Stimulated activated naive CD4-positive, alpha-beta T cell treated with Interleukin-2 at 50 U/mL for 16 hours (primary cell): ENCODE results near the gene HAO2.

Experiments
- DNase-seq: peaks from one replicate; lab custom pipeline; 2025; lab: John Stamatoyannopoulos, UW

HAO2 gene

GRCh38 chr1:119380304-119380703, 11.7 kb downstream of the HAO2 start:
- no peak for DNase-seq

- DNase-seq = no peak
Measured at GRCh38 chr1:119380983-119381662, 12.5 kb downstream of the HAO2 start.

GRCh38 chr1:119384591-119384990, 16.0 kb downstream of the HAO2 start:
- no peak for DNase-seq

GRCh38 chr1:119385650-119386049, 17.1 kb downstream of the HAO2 start:
- DNase-seq = no peak

- no peak for DNase-seq
Measured at GRCh38 chr1:119387858-119388257, 19.3 kb downstream of the HAO2 start.

GRCh38 chr1:119388450-119388849, 19.9 kb downstream of the HAO2 start:
- DNase-seq = no peak

GRCh38 chr1:119390526-119390925, 21.9 kb downstream of the HAO2 start:
- DNase-seq = no peak

GRCh38 chr1:119391749-119392148, 23.2 kb downstream of the HAO2 start:
- no peak for DNase-seq

- no peak for DNase-seq
Measured at GRCh38 chr1:119394085-119394484, 25.5 kb downstream of the HAO2 start.

- DNase-seq = no peak
Measured at GRCh38 chr1:119396982-119397381, 28.4 kb downstream of the HAO2 start.

GRCh38 chr1:119397986-119398385, 29.4 kb downstream of the HAO2 start:
- no peak for DNase-seq

- DNase-seq = no peak
Measured at GRCh38 chr1:119404736-119405135, 36.2 kb downstream of the HAO2 start.

- no peak for DNase-seq
Measured at GRCh38 chr1:119409731-119410130, 41.1 kb downstream of the HAO2 start.

GRCh38 chr1:119410961-119411360, 42.4 kb downstream of the HAO2 start:
- DNase-seq = no peak

- DNase-seq = no peak
Measured at GRCh38 chr1:119414950-119415349, 46.4 kb downstream of the HAO2 start, which contains the start of gene HSD3B2. Gene HSD3B2 (plus strand): TSS chr1:119415150. CDS start chr1:119415420, 270 bp downstream.

- no peak for DNase-seq
Measured at GRCh38 chr1:119416006-119416640, 47.5 kb downstream of the HAO2 start.

GRCh38 chr1:119419109-119419508, 50.5 kb downstream of the HAO2 start:
- DNase-seq = no peak

- DNase-seq = no peak
Measured at GRCh38 chr1:119420638-119421037, 52.1 kb downstream of the HAO2 start.

GRCh38 chr1:119422631-119423030, 54.0 kb downstream of the HAO2 start:
- DNase-seq = no peak

- no peak for DNase-seq
Measured at GRCh38 chr1:119428991-119429390, 60.4 kb downstream of the HAO2 start.

- DNase-seq = no peak
Measured at GRCh38 chr1:119429687-119430086, 61.1 kb downstream of the HAO2 start.

GRCh38 chr1:119430486-119430885, 61.9 kb downstream of the HAO2 start:
- no peak for DNase-seq

- no peak for DNase-seq
Measured at GRCh38 chr1:119431836-119432235, 63.3 kb downstream of the HAO2 start.

- no peak for DNase-seq
Measured at GRCh38 chr1:119435052-119435451, 66.5 kb downstream of the HAO2 start.
